ENCODE data around the gene VRK3.

VRK3 gene

DNA sequence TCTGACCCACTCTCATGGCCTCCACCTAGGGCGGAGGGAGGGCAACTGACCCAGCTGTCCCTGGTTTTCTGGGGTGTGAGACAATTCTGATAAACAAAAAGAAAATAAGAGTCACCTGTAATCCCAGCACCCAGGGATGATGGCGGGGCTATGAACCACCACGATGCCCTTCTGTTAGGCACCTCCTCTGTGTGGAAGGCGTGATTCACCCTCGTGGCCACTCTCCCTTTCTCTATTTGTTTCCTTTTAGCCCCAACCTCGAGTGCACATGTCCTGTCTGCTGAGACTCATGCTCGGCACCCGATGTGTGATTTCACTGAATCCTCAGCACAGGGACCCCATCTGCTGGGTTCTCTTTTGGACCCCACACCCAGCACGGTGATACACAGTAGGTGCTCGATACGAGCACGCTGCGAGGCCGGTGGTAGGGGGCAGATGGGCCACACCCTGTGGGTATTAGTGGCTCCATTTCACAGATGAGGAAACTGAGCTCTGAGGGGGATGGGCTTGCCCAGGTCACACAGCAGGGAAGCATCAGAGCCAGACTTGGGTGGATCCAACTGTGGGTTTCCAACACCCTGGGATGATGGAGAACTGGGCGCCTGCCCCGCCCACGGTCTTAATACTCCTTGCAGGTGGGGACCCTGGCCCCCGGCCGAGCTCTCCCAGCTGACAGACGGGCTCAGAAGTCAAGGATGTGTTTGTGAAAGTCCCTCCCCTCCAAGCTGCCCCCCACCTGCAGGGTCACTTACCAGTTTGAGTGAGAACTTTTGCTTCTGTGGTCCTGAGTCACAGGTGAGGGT, 24.9 kb downstream of the VRK3 start:
- in situ Hi-C loops (cut with HindIII; ENCODE audit: low sequenced_read_pairs) = no loop called here
- H3K4me3 ChIP-seq (ENCODE audit: low read depth, low read length) = no peak overlapping the region
- no peak for DNase-seq (ENCODE audit: low read depth)
- TF ChIP-seq, protein P1, sequence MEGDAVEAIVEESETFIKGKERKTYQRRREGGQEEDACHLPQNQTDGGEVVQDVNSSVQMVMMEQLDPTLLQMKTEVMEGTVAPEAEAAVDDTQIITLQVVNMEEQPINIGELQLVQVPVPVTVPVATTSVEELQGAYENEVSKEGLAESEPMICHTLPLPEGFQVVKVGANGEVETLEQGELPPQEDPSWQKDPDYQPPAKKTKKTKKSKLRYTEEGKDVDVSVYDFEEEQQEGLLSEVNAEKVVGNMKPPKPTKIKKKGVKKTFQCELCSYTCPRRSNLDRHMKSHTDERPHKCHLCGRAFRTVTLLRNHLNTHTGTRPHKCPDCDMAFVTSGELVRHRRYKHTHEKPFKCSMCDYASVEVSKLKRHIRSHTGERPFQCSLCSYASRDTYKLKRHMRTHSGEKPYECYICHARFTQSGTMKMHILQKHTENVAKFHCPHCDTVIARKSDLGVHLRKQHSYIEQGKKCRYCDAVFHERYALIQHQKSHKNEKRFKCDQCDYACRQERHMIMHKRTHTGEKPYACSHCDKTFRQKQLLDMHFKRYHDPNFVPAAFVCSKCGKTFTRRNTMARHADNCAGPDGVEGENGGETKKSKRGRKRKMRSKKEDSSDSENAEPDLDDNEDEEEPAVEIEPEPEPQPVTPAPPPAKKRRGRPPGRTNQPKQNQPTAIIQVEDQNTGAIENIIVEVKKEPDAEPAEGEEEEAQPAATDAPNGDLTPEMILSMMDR (IDR thresholded peaks at IDR 0.05; ENCODE audit: low read depth, low read length, missing control alignments) = no peak

DNA sequence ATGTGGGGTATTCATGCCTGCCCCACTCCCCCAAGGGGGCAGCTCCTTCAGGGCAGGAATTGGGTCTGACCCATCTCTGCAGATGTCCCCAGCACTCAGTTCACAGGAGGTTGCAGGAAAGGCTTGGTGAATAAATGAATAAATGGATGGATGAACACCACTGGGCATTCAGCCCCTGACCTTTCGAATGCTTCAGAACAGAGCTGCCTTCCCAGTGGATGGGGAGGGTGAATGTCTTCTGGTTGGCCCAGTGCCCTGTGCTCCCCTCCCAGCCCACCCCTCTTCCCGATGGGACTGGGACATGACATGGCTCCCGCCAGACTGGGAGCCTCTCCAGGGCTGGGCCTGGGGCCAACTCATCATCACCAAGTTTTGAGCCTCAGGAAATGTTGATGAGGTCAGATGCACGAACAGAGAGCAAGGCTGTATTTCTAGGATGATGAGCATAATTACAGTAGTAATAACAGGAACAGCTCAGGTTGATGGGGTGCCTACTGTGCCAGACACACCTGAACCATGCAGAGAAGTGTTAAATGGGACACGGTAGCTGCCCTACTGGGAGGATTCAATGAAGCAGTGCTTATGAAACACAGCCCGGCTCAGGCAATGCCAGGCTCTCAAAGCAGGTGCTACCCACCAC, 25.7 kb downstream of the VRK3 start:
- in situ Hi-C loops (cut with HindIII; ENCODE audit: low sequenced_read_pairs) = no loop called here
- TF ChIP-seq, protein P1 (IDR thresholded peaks at IDR 0.05; ENCODE audit: low read depth, low read length, missing control alignments) = no peak
- DNase-seq (ENCODE audit: low read depth) = no peak
- H3K4me3 ChIP-seq (ENCODE audit: low read depth, low read length) = no peak overlapping the region

DNA sequence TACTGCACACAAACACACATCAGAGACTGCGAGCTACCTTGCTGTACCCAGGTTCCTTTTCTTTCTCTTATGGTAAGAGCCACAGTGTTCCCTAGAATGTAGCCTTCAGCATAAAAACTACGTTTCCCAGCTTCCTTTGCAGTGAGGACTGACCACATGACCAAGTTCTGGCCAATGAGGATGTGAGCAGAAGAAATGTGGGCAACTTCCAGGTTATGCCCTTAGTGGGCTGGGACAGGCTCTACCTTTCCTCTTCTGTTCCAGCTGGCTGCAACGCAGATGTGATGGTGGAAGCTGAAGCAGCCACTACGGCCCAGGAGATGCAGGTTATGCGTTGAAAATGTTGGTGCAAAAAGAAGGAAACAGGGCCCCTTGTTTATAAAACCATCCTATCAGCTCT, 27.5 kb downstream of the VRK3 start:
- H3K4me3 ChIP-seq (ENCODE audit: low read depth, low read length) = no peak overlapping the region
- in situ Hi-C loops (cut with HindIII; ENCODE audit: low sequenced_read_pairs) = no loop called here
- TF ChIP-seq, protein P1 (IDR thresholded peaks at IDR 0.05; ENCODE audit: low read depth, low read length, missing control alignments) = no peak
- DNase-seq (ENCODE audit: low read depth) = no peak

DNA sequence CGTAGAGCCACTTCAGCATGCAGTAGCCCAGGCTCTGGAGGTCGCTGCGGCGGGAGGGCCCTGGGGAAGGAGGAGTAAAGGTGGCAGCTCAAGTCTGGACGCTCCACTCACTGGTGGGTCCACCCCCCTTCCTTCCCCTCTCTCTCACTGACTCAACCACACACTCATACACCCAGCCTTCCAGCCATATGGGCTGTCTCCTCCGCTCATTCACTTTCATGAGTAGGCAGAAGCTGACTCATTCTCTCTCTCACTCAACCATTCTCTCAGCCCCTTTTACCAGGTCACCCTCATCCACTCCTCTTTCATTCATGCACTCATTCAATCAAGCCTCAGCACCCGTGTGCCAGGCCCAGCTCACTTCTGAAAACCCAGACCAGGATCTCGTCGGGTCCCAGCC, 36.7 kb downstream of the VRK3 start:
- DNase-seq (ENCODE audit: low read depth) = no peak
- in situ Hi-C loops (cut with HindIII; ENCODE audit: low sequenced_read_pairs) = no loop called here
- TF ChIP-seq, protein P1 (IDR thresholded peaks at IDR 0.05; ENCODE audit: low read depth, low read length, missing control alignments) = no peak
- H3K4me3 ChIP-seq (ENCODE audit: low read depth, low read length) = no peak overlapping the region

DNA sequence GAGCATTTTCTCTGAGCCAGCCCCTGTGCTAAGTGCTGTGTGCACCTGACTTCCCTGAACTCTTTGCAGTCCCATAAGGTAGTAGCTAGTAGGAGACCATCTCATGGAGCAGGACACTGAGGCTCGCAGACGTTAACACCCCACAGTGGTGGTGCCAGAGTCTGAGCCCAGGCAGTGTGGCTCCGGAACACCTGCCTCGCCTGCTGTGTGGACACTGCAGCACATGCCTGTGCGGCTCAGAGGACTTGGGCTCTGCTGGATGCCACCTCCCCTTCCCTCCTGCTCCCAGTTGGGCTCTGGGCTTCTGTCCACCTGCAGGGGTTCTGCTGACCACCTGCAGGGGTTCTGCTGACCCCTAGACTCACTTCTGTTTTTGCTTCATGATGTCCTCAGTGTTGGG, 37.2 kb downstream of the VRK3 start:
- DNase-seq (ENCODE audit: low read depth) = no peak
- in situ Hi-C loops (cut with HindIII; ENCODE audit: low sequenced_read_pairs) = no loop called here
- H3K4me3 ChIP-seq (ENCODE audit: low read depth, low read length) = no peak overlapping the region
- TF ChIP-seq, protein P1 (IDR thresholded peaks at IDR 0.05; ENCODE audit: low read depth, low read length, missing control alignments) = no peak

DNA sequence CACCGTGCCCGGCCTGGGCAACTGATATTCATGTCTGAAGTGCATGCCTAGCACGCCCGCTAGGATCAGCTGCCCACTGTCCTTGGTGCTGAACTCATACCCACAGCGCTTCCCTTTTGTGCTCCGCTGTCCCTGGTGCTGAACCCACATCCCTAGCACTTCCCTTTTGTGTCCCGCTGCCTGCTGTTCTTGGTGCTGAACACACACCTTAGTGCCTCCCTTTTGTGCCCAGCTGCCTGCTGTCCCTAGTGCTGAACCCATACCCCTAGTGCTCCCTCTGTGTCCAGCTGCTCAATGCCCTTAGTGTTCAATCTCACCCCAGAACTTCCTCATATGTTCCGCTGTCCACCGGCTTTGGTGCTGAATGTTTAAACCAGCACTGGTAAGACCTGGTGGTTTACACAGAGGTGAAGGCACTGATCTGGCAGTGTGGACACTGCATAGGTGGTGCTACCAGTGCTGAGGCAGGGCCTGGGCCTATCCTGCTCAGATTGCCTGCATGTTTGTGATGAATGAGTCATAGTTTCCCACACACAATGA, 37.9 kb downstream of the VRK3 start:
- in situ Hi-C loops (cut with HindIII; ENCODE audit: low sequenced_read_pairs) = no loop called here
- no peak overlapping the region for H3K4me3 ChIP-seq (ENCODE audit: low read depth, low read length)
- peak; percentile 84 for DNase-seq (ENCODE audit: low read depth)
- TF ChIP-seq, protein P1 (IDR thresholded peaks at IDR 0.05; ENCODE audit: low read depth, low read length, missing control alignments) = peak; percentile 24
